ENCODE results near the gene FHOD1. TPM values are rescaled to one million over a fixed set of nuclear protein-coding genes. Genes with fewer than 3 reads are reported as not detected.
A peak's percentile ranks its signal among the peaks of the same experiment; 100 is the strongest.

The FHOD1 gene
- total and polyA plus RNA-seq, 9 of the 15 experiments (the other 6 are each of a cell fraction or from before 2014, with no cell fraction given), result 18.7 to 126 (median 32.3) TPM

GRCh38 chr16:67191995-67192681, 55.1 kb downstream of the FHOD1 start, which contains the start of gene E2F4 (continued):
- TF ChIP-seq TAF1 (IDR thresholded peaks at IDR 0.05; ENCODE audit: control insufficient read depth, extremely low read depth, insufficient read depth, low read length, severe bottlenecking) (peak; percentile 53), MAX (CRISPR knock-in tag; IDR thresholded peaks at IDR 0.05) (peak; percentile 36; the same call in 1 of the 2 replicates), ZSCAN29 (IDR thresholded peaks at IDR 0.05) (peak; percentile 13; the same call in 1 of the 2 replicates), HCFC1 (IDR thresholded peaks at IDR 0.05; ENCODE audit: low read depth, low read length) (peak; percentile 78), FOXJ2 (tag; IDR thresholded peaks at IDR 0.05) (no peak), ESRRA (IDR thresholded peaks at IDR 0.05; ENCODE audit: borderline replicate concordance, low read depth) (peak; percentile 77; the same call in 1 of the 2 replicates), POLR2G (IDR thresholded peaks at IDR 0.05; ENCODE audit: low read depth, low read length) (peak; percentile 90), MAFG (tag; conservative IDR thresholded peaks at IDR 0.05) (no peak), KLF1 (tag; IDR thresholded peaks at IDR 0.05) (peak; percentile 62; the same call in 1 of the 2 replicates), GABPB1 (CRISPR knock-in tag; IDR thresholded peaks at IDR 0.05) (peak; percentile 92), POLR2AphosphoS5 (IDR thresholded peaks at IDR 0.05; ENCODE audit: control insufficient read depth, insufficient read depth, low read depth, low read length) (peak; percentile 55; the same call in 1 of the 2 replicates), ZNF57 (CRISPR knock-in tag; IDR thresholded peaks at IDR 0.05) (no peak), RNF219 (CRISPR knock-in tag; IDR thresholded peaks at IDR 0.05) (no peak), ZBTB40 (IDR thresholded peaks at IDR 0.05) (peak; percentile 96), ZBTB40 (CRISPR knock-in tag; IDR thresholded peaks at IDR 0.05) (no peak), CCNT2 (IDR thresholded peaks at IDR 0.05; ENCODE audit: borderline replicate concordance, extremely low read depth, insufficient read length, low read depth, low read length) (peak; percentile 82)

All from K562 (cell line).